ENCODE measurements around the gene PIGS. TPM values are rescaled to one million over a fixed set of nuclear protein-coding genes. Genes with fewer than 3 reads are reported as not detected.

The PIGS gene
- total and polyA plus RNA-seq, 2 of the 4 experiments (the other 2 are of a cell fraction), result 28.7 to 78.9 TPM

GRCh38 chr17:28541439-28541838 is 29.9 kb downstream of the PIGS start (continued):
- TF ChIP-seq RAD21 (IDR thresholded peaks at IDR 0.05; ENCODE audit: low read length) (no peak), NFE2L2 (IDR thresholded peaks at IDR 0.05; ENCODE audit: low read depth, low read length) (no peak)

- Histone ChIP-seq H2AFZ (replicated peaks; ENCODE audit: low read length, poor library complexity) (no peak overlapping the region), H2BK120ac (ENCODE audit: low read depth, low read length) (no peak overlapping the region), H2AK5ac (ENCODE audit: low read depth, low read length) (no peak overlapping the region), H2AK9ac (replicated peaks; ENCODE audit: low read depth, low read length, poor library complexity) (no peak overlapping the region), H3K9me3 (ENCODE audit: control insufficient read depth, insufficient read depth, low read length) (no peaks in the 10 kb centered on the region), H2BK20ac (ENCODE audit: low read depth, low read length) (no peak overlapping the region), H3K36me3 (ENCODE audit: control insufficient read depth, insufficient read depth, low read length) (no peaks in the 10 kb centered on the region), H3K4me2 (ENCODE audit: low read depth, low read length) (no peak overlapping the region), H3K9me1 (ENCODE audit: insufficient read depth, low read length) (no peaks in the 10 kb centered on the region), H2BK15ac (ENCODE audit: low read depth, low read length) (no peak overlapping the region), H4K91ac (ENCODE audit: insufficient read depth, low read depth, low read length) (no peak overlapping the region), H3K27ac (ENCODE audit: insufficient read depth, low read length) (no peak overlapping the region), H2BK5ac (ENCODE audit: low read depth, low read length, poor library complexity, severe bottlenecking) (no peak overlapping the region), H3K23ac (ENCODE audit: low read depth, low read length) (no peak overlapping the region), H3K14ac (replicated peaks; ENCODE audit: low read depth, low read length) (no peak overlapping the region), H3K79me1 (ENCODE audit: low read depth in 1 of 2, low read length in 2 of 2) (no peaks in the 10 kb centered on the region), H3K4me3 (ENCODE audit: insufficient read depth, low read depth, low read length) (no peak overlapping the region), H3K56ac (ENCODE audit: extremely low read depth, insufficient read depth, low read length) (no peak overlapping the region), H4K8ac (ENCODE audit: low read depth in 2 of 2, low read length in 2 of 2) (no peak overlapping the region), H3K27me3 (ENCODE audit: control insufficient read depth, insufficient read depth, low read length) (peaks cover 23% of the 10 kb centered on the region), H3K4ac (ENCODE audit: low read depth, low read length) (no peak overlapping the region), H3K9ac (ENCODE audit: low read depth, low read length) (no peak overlapping the region), H3K4me1 (ENCODE audit: control insufficient read depth, insufficient read depth, low read length) (no peaks in the 10 kb centered on the region), H4K5ac (ENCODE audit: low read depth, low read length) (no peak overlapping the region), H3K18ac (ENCODE audit: low read depth, low read length) (no peak overlapping the region), H4K20me1 (ENCODE audit: insufficient read depth, low read length) (no peaks in the 10 kb centered on the region)
- BruUV-seq (replicated peaks), result no TSS peak
- ATAC-seq (ENCODE audit: low read depth), result no peak
- DNase-seq, result no peak
- in situ Hi-C loops (cut with MboI; ENCODE audit: low sequenced_read_pairs) (no loop called here), intact Hi-C loops (cut with micrococcal nuclease) (loop anchor here (1.0 to 10.0 kb wide), 2 partner anchors 46 to 135 kb away; partner anchors contain the start of gene SLC46A1), dilution Hi-C loops (cut with HindIII; ENCODE audit: low sequenced_read_pairs, unreplicated experiment) (no loop called here)
- TF ChIP-seq POLR2A (IDR thresholded peaks at IDR 0.05; ENCODE audit: low read depth, low read length), result no peak
- TF ChIP-seq, protein P1, sequence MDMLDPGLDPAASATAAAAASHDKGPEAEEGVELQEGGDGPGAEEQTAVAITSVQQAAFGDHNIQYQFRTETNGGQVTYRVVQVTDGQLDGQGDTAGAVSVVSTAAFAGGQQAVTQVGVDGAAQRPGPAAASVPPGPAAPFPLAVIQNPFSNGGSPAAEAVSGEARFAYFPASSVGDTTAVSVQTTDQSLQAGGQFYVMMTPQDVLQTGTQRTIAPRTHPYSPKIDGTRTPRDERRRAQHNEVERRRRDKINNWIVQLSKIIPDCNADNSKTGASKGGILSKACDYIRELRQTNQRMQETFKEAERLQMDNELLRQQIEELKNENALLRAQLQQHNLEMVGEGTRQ (IDR thresholded peaks at IDR 0.05; ENCODE audit: low read depth, low read length), result no peak
- no peak for TF ChIP-seq RCOR1 (IDR thresholded peaks at IDR 0.05; ENCODE audit: insufficient replicate concordance, low read length)
- TF ChIP-seq MXI1 (IDR thresholded peaks at IDR 0.05; ENCODE audit: borderline replicate concordance, low read depth, low read length), result no peak
- TF ChIP-seq RAD21 (IDR thresholded peaks at IDR 0.05; ENCODE audit: low read length), result no peak
- TF ChIP-seq BHLHE40 (IDR thresholded peaks at IDR 0.05; ENCODE audit: low read depth, low read length), result no peak
- TF ChIP-seq ELK1 (IDR thresholded peaks at IDR 0.05; ENCODE audit: borderline replicate concordance, low read depth, low read length), result no peak
- no peak for TF ChIP-seq MAZ (IDR thresholded peaks at IDR 0.05; ENCODE audit: borderline replicate concordance, low read depth, low read length)
- no peak for TF ChIP-seq RFX5 (IDR thresholded peaks at IDR 0.05; ENCODE audit: low read depth, low read length)
- TF ChIP-seq NFE2L2 (IDR thresholded peaks at IDR 0.05; ENCODE audit: low read depth, low read length), result no peak
- TF ChIP-seq CEBPB (IDR thresholded peaks at IDR 0.05; ENCODE audit: low read depth, low read length), result no peak
- no peak for TF ChIP-seq MAFK (IDR thresholded peaks at IDR 0.05; ENCODE audit: low read depth, low read length)
- POLR2A ChIA-PET (ENCODE audit: unreplicated experiment), result no interaction called here
- WGBS, 2 experiments (ENCODE audit: extremely low coverage in 2 of 2, insufficient read length in 1 of 2), result 33% methylated on average over 1 of the region's 4 CpGs; no CpG with 5 or more reads in 1 of the 2 experiments
- CTCF ChIA-PET, result no interaction called here
These were observed 31.1 kb downstream of the PIGS start for GRCh38 chr17:28540231-28540630.

All from IMR-90 (cell line).